AG04449 (cell line): Measurements from ENCODE around the gene P2RY6.

Experiments used
- CTCF ChIA-PET: fragments of 350-600 bp; formaldehyde crosslinking; extraction: SDS; loops from one replicate; lab custom pipeline; 2021; ENCODE audit warnings: antibody characterized with exemption; lab: Yijun Ruan, JAX
- POLR2A ChIA-PET: fragments of 400-600, 350-600 bp; formaldehyde crosslinking; extraction: SDS; loops from one replicate; lab custom pipeline; 2020; ENCODE audit warnings: antibody characterized with exemption, inconsistent platforms; lab: Yijun Ruan, JAX
- DNase-seq: peaks from one replicate; pipeline ENCODE4 v3.0.0-alpha.2; 2010; ENCODE audit warnings: low read depth, low spot score
- H3K4me3 ChIP-seq: 2 replicates; pipeline ENCODE4 v1.5.1; 2011; ENCODE audit warnings: low read depth, mild to moderate bottlenecking, control low read depth, low read length
- TF ChIP-seq, protein P1 (sequence below): IDR thresholded peaks from one replicate; pipeline ENCODE4 v1.5.1; 2011; ENCODE audit warnings: mild to moderate bottlenecking, moderate library complexity, low read length, control low read depth, inconsistent platforms; ENCODE audit not compliant: insufficient read depth; ENCODE audit errors: missing control alignments

Gene P2RY6

DNA sequence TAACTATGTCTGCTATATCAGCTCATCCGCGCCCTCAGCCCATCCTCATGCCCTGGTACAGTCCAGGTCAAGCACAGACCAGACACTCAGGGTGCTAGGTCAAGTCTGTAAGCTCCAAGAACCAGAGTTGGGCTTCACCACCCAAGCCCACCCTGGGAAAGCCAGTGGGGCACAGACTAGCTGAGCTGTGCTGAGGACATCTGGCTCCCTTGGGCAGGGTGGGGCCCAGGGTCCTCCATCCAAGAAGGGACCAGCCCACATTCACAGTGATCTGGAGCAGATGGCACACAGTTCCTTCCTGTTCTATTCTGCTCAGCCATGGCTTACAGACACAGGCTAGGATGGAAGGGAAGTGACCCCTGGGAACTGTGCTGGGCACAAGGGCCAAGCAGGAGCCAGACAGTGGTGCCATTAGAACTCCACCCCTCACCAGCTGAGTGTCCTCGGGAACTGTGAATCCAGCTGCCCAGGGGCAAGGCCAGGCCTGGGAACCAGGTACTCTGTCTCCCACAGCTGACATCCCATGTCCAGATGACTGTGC, 9.1 kb downstream of the P2RY6 start:
- TF ChIP-seq, protein P1, sequence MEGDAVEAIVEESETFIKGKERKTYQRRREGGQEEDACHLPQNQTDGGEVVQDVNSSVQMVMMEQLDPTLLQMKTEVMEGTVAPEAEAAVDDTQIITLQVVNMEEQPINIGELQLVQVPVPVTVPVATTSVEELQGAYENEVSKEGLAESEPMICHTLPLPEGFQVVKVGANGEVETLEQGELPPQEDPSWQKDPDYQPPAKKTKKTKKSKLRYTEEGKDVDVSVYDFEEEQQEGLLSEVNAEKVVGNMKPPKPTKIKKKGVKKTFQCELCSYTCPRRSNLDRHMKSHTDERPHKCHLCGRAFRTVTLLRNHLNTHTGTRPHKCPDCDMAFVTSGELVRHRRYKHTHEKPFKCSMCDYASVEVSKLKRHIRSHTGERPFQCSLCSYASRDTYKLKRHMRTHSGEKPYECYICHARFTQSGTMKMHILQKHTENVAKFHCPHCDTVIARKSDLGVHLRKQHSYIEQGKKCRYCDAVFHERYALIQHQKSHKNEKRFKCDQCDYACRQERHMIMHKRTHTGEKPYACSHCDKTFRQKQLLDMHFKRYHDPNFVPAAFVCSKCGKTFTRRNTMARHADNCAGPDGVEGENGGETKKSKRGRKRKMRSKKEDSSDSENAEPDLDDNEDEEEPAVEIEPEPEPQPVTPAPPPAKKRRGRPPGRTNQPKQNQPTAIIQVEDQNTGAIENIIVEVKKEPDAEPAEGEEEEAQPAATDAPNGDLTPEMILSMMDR, result no peak
- ChIA-PET POLR2A (no interaction called here), CTCF (interaction anchor here (1.0 to 3.2 kb wide), 6 partner anchors 8 to 103 kb away, joined by 3 to 30 read pairs (median 4); no protein-coding TSS in a partner anchor)
- no peak overlapping the region for H3K4me3 ChIP-seq
- no peak for DNase-seq

GRCh38 chr11:73281796-73282660, 9.9 kb downstream of the P2RY6 start:
- DNase-seq, result no peak
- TF ChIP-seq, protein P1, result no peak
- ChIA-PET POLR2A (no interaction called here), CTCF (interaction anchor here (0.9 to 5.1 kb wide), 11 partner anchors 7 to 161 kb away, joined by 3 to 30 read pairs (median 4); no protein-coding TSS in a partner anchor)
- no peak overlapping the region for H3K4me3 ChIP-seq

- ChIA-PET CTCF (interaction anchor here (0.7 to 5.1 kb wide), 9 partner anchors 8 to 100 kb away, joined by 3 to 27 read pairs (median 3); partner anchors contain the start of gene P2RY6), POLR2A (no interaction called here)
- TF ChIP-seq, protein P1, result no peak
- no peak for DNase-seq
- no peak overlapping the region for H3K4me3 ChIP-seq
Measured at GRCh38 chr11:73283276-73284000, 11.3 kb downstream of the P2RY6 start.

- POLR2A ChIA-PET, result no interaction called here
- CTCF ChIA-PET, result interaction anchor here (0.8 to 5.1 kb wide), 5 partner anchors 11 to 101 kb away, joined by 3 to 27 read pairs (median 5); no protein-coding TSS in a partner anchor
- TF ChIP-seq, protein P1, result no peak
- no peak for DNase-seq
- no peak overlapping the region for H3K4me3 ChIP-seq
Measured at GRCh38 chr11:73284106-73284505, 12.0 kb downstream of the P2RY6 start.

- ChIA-PET CTCF (interaction anchor here (0.6 to 16.2 kb wide), 5 partner anchors 9 to 108 kb away, joined by 4 to 340 read pairs (median 27); partner anchors contain the start of gene ARHGEF17), POLR2A (no interaction called here)
- no peak for DNase-seq
- TF ChIP-seq, protein P1, result no peak
- no peak overlapping the region for H3K4me3 ChIP-seq
Measured at GRCh38 chr11:73285721-73286120, 13.6 kb downstream of the P2RY6 start.
